COLO829 (cell line): Measurements from ENCODE around the gene DGKD.
A peak's percentile ranks its signal among the peaks of the same experiment; 100 is the strongest.

Experiments used
- DNase-seq: peaks from one replicate; pipeline ENCODE4 v3.0.0; 2012; ENCODE audit warnings: low spot score

The DGKD gene

DNA sequence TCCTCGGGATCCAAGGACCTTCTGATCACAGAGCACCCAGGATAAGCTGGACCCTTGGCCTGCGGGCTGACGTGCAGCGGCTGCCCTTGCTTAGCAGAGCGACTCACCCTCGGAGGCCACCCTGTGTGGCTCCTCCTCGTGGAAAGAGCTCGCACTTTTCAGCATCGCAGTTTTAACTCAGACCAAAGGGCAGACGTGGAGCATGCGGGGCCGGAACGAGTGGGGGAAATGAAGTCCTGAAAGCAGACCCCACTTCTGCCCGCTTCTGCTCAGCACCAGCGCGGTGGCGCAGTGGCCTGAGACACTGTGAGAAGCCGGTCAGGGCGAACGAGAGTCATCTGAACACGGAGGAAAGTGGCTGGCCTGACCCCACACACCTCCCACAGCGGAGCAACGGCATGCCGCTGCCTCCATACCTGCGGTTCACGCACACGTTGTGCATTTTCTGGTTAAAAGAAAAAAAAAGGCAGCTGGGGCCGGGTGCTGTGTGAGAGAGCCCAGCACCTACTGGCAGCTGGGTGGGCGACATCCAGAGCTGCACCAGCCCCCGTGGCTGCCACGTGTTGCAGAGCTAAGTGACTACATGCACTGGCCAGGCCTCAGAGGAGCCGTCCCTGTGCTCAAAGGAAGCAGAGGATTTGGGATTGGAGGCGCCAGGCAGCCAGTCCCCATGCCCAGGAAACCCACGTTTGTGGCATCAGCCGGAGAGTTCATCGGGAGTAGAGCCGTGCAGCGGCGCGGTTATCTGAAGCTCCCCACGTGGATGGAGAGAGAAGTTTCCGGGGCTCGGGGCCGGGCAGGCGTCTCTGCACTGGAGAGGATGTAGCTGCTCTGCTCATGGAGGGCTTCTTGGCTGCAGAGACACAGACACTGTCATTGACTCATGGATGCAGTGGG lies 122.6 kb downstream of the DGKD start:
- DNase-seq, result no peak

GRCh38 chr2:233477548-233478433 lies 123.5 kb downstream of the DGKD start:
- DNase-seq, result no peak

- no peak for DNase-seq
Observed at GRCh38 chr2:233479616-233480489, 125.6 kb downstream of the DGKD start.

GRCh38 chr2:233480490-233481202 lies 126.4 kb downstream of the DGKD start:
- DNase-seq, result no peak

DNA sequence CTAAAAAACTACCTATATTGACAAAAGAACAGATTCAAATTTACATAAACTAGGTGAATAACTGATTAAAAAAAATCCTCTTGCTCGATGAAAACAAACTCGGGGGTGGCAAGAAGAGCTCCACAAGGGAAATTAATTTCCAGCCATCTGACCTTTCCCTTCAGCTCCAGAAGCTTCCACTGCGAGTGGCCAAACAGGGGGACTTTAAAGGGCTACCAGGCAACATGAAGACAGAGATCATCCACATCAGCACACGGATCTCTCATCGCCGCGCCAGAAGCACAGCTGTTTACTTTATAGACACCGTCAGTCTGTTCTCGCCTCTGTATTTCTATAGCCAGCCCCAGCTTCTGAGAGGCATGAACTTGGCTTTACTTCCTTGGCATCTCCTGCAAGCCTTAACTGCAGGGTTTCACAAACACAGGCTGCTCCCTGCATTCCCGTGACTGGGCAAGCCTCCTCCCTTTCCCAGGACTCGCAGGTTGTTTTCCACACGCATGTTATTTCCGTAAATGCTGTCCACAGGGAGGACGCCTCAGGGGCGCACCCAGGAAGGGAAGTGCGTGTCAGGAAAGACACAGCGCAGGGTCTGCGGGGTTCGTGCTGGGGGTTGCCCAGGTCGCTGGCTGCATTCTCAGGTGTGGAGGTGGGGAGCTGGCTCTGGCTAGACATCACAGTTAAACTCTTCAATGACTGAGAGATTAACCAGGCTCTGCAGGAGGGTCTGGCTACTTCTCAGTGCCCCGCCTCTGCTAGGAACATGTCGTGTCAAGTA lies 127.3 kb downstream of the DGKD start:
- no peak for DNase-seq

- DNase-seq, result no peak
Observed at GRCh38 chr2:233482616-233483015, 128.3 kb downstream of the DGKD start.

- no peak for DNase-seq
Observed at GRCh38 chr2:233485726-233486125, 131.4 kb downstream of the DGKD start.

DNA sequence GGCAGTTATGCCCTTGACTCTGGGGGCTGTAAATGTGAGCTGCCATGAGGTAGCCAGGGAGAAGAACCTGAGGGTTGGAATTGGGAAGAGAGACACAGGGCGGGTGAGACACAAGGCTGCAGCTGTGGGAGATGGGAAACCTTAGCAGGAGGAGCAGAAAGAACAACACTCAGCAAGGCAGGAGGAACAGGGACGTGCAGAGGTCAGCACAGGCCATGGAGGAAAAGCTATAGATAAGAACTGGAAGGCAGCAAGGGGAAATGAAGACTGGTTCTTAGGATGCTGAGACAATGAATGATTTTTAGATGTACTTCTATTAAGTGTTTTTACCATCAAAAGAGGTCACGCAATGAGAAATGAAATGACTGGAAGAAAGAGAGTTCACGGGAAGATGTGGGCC lies 132.1 kb downstream of the DGKD start:
- DNase-seq, result no peak

- DNase-seq, result peak; percentile 16
Observed at GRCh38 chr2:233486778-233487552, 132.7 kb downstream of the DGKD start.

DNA sequence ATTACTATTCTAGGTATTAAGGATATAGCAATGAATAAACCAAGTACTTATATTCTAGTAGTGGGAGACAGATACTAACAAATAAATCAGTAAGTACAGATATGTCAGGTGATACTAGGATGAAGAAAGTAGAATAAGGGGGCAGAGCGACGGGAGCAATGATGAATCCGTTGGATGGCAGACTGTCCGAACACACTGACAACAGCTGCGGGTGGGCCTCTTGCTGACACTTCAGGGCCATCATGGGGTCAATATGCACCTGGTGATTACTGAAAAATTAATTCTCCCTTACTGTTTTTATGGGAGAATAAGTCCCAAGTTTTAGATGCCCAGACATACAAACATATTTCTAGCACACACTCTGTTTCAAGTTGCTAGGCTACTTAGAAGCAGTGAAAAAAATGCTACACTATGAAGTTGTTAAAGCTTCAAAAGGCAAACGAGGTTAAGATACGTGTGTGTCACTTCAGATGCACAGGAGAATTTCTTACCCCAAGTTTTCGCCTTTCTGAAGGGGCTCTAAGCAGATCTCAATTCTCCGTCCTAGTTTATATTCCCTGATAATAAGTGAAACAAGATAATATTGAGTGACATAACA lies 133.6 kb downstream of the DGKD start:
- DNase-seq, result no peak

- DNase-seq, result no peak
Observed at GRCh38 chr2:233489143-233489542, 134.8 kb downstream of the DGKD start.

- DNase-seq, result no peak
Observed at GRCh38 chr2:233489666-233490065, 135.4 kb downstream of the DGKD start.

- no peak for DNase-seq
Observed at GRCh38 chr2:233490831-233491230, 136.5 kb downstream of the DGKD start.

GRCh38 chr2:233491326-233491725 lies 137.0 kb downstream of the DGKD start:
- no peak for DNase-seq

GRCh38 chr2:233492078-233492477 lies 137.8 kb downstream of the DGKD start:
- no peak for DNase-seq

GRCh38 chr2:233492751-233493150 lies 138.5 kb downstream of the DGKD start:
- DNase-seq, result no peak

DNA sequence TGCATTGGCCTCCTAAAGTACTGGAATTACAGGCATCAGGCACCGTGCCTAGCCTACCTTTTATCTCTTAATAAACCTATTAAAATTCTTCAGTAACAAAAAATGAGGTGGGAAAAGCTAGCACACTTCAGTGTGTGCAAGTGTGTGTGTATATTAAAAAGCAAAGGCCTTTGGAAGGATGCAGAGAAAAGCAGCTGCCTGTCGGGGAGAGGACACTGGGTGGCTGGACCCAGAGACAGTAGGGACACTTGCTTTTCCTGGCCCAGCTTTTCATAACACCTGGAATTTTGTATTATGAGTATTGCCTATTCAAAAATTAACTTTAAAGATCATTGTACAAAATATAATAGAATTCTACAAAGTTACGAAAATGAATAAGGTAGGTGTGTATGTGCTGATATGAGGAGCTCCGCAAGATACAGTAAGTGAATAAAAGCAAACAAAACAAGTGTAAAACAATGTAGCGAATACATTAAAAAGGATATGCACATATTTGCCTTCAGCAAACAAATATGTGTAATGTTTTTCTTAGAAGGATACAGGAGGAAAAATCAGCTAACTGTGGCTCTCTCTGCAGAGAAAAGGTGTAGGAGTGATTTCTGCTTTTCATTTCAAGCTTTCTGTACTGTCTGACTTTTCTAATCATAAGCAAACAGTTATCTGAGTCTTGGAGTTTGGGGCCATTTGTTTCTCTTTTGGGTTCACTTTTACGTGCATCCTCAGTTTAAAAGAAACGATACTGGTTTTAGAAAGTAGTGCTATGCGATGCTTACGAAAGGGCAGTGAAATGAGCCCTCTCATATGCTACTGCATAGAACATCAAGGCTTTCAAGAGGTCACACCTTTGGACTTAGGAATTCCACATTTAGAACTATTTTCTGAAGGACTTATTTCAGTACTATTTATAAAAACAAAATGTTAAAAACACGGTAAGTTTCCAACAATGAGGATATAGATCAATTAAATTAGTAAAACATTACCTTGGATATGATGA lies 141.5 kb downstream of the DGKD start:
- no peak for DNase-seq

DNA sequence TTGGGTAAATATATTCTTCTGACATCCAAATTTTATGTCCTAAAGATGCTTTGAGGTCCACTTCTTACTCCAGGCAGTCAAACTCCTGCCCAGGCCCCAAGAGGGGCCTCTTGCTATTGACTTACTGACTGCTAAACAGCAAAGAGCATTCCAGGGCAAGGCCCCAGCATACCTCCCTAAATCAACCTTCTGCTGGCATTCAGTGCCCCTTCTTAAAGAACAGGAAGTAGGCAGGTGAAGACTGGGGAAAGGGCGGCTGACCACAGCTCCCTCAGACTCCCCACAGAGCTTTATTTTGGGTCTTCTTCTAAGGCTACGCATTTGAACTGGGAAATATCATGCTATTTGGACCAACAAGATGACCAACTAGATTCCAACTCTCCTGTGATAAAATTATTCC lies 143.4 kb downstream of the DGKD start:
- DNase-seq, result no peak
